Muscle of back (tissue), 11 donors: Measurements from ENCODE around the gene RHOBTB1. TPM values are rescaled to one million over a fixed set of nuclear protein-coding genes. Genes with fewer than 3 reads are reported as not detected.
"Not testable (repeated sequence)": the region's sequence is repeated elsewhere in the genome, so short reads cannot be mapped to it uniquely, and the experiment has no call there.

ENCODE experiments used
- DNase-seq, 3 donors: peaks; one replicate each; pipeline versions ENCODE4 v3.0.0 to v3.0.0-alpha.2; 2013
- polyA plus RNA-seq, 10 donors: library from polyadenylated mRNA; unstranded; fragments of 120-200 nt; gene quantifications; one replicate each; pipeline ENCODE4 v1.2.1, GENCODE V29; 2013; ENCODE audit not compliant: insufficient read length in 10 of 10

The RHOBTB1 gene
- polyA plus RNA-seq, 10 donors, result 19.1 to 32.9 (median 24.5) TPM

GRCh38 chr10:60868946-60869345 is 75.0 kb downstream of the RHOBTB1 start:
- DNase-seq, result no peak

GRCh38 chr10:60865198-60865783 is 78.7 kb downstream of the RHOBTB1 start:
- DNase-seq, result no peak

GRCh38 chr10:60863796-60864195 is 80.2 kb downstream of the RHOBTB1 start:
- DNase-seq, result no peak

GRCh38 chr10:60862517-60862916 is 81.5 kb downstream of the RHOBTB1 start:
- DNase-seq, result no peak

- no peak for DNase-seq
Measured at GRCh38 chr10:60856405-60856804, 87.6 kb downstream of the RHOBTB1 start.

- DNase-seq, result no peak
Measured at GRCh38 chr10:60853637-60854036, 90.3 kb downstream of the RHOBTB1 start.

GRCh38 chr10:60853107-60853506 is 90.9 kb downstream of the RHOBTB1 start:
- DNase-seq, result no peak

GRCh38 chr10:60849740-60850139 is 94.2 kb downstream of the RHOBTB1 start:
- DNase-seq, result no peak

DNA sequence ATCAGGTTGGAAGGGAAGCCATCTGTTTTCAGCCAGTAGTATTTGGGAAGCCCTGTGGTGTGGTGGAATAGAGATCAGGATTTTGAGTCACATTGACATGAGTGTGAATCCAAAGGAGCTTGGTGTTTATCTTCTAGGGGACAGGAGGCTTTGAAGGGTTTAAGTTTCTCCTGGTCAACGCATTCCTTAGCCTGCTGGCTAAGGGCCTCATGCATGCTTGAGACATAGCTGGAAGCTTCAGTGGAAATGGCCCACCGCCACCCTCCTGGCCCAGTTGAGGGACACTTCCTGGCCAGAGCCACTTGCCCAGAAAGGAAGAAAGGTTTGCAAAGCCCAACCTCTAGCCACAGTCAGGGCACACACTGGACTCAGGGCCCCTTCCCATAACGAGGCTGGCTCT is 94.8 kb downstream of the RHOBTB1 start:
- DNase-seq, result no peak

DNA sequence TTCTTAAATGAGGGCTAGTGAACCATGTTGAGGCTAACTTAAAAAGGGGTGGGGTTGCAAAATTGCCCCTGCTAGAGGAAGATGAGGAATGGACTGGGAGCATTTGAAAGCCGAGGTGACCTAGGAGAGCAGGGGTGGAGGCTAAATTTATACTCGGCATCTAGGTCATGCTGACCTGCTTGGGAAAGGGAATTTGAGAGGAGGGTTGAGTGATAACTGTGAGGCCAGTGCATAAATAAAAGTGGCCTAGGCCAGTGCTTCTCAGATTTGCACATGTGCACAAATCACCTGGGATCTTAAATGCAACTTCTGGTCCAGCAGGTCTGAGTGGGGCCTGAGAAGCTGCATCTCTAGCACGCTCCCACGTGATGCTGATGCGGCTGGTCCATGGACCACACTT is 95.3 kb downstream of the RHOBTB1 start:
- no peak for DNase-seq

- peak; percentile 69 to 85 (median 80) for DNase-seq
Measured at GRCh38 chr10:60848126-60848525, 95.9 kb downstream of the RHOBTB1 start.

DNA sequence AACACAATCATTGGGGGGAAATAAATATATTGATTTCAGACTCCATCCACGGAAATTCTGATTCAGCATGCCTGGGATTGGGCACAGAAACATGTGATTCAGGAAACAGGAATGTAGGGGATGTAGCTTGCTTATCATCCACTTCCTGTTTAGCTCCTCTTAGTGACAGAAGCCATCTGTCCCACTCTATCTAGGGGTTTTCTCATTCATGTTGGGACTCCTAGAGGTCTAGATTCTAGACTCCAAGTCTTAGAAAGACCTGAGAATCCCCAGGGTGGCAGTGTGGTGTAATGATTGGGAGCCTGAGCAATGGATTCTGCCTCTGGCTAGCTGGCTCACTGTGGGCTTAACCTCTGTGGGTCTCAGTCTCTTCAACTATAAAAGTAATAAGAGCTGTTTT is 97.8 kb downstream of the RHOBTB1 start:
- no peak for DNase-seq

DNA sequence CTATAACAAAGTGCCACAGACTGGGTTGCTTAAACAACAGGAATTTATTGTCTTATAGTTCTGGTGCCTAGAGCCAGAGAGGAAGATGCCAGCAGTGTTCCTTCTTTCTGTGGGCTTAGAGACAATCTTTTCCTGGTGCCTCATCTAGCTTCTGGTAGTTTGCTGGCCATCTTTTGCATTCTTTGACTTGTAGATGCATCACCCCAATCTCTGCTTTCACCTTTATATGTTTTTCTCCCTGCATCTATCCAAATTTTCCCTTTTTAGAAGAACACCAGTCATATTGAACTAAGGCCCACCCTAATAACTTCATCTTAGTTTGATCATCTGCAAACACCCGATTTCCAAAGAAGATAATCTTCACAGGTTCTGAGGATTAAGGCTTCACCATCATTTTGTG is 98.9 kb downstream of the RHOBTB1 start:
- DNase-seq, result no peak

DNA sequence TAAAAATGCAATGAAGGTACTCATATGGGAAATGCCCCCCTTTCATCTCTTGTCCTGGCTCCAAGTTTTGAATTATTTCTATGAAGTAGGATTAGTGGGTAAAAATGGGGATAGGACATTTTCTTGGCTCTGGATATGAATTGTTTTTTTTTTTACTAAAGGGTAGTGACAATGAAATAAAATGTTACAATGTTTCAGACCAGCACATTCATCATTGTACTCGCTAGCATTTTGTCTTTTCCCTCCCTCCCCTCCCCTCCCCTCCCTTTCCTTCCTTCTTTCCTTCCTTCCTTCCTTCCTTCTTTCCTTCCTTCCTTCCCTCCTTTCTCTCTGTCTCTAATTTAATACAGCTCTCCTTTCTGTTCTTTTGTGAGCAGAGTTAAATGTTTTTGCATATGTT is 101.3 kb downstream of the RHOBTB1 start:
- no peak for DNase-seq

DNA sequence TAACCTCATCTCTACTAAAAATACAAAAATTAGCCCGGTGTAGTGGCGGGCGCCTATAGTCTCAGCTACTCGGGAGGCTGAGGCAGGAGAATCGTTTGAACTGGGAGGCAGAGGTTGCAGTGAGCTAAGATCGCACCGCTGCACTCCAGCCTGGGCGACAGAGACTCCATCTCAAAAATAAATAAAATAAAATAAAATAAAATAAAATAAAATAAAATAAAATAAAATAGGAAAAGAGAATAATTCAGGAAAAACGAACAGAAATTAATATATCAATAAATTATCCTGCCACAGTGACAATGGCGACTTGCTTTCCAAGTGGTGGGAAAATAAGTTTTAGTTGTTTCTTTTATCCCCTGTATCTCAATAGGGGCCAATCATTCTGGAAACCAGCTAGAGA is 102.8 kb downstream of the RHOBTB1 start:
- not testable (repeated sequence) for DNase-seq

- DNase-seq, result no peak
Measured at GRCh38 chr10:60835049-60835448, 108.9 kb downstream of the RHOBTB1 start.

GRCh38 chr10:60834401-60834800 is 109.6 kb downstream of the RHOBTB1 start:
- peak in 2 of 3 donors; percentile 58 to 75 for DNase-seq

DNA sequence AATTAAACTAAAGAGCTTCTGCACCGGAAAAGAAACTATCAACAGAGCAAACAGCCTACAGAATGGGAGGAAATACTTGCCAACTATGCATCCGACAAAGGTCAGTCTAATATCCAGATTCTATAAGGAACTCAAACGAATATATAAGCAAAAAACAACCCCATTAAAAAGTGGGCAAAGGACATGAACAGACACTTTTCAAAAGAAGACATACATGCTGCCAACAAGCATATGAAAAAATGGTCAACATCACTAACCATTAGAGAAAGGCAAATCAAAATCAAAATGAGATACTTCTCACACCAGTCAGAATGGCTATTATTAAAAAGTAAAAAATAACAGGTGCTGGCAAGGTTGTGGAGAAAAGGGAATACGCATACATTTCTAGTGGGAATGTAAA is 111.8 kb downstream of the RHOBTB1 start:
- not testable (repeated sequence) for DNase-seq

- no peak for DNase-seq
Measured at GRCh38 chr10:60828489-60828852, 115.5 kb downstream of the RHOBTB1 start.

GRCh38 chr10:60827791-60828488 is 116.0 kb downstream of the RHOBTB1 start:
- DNase-seq, result peak in 1 of 3 donors; percentile 79

GRCh38 chr10:60825520-60825919 is 118.5 kb downstream of the RHOBTB1 start:
- DNase-seq, result no peak

DNA sequence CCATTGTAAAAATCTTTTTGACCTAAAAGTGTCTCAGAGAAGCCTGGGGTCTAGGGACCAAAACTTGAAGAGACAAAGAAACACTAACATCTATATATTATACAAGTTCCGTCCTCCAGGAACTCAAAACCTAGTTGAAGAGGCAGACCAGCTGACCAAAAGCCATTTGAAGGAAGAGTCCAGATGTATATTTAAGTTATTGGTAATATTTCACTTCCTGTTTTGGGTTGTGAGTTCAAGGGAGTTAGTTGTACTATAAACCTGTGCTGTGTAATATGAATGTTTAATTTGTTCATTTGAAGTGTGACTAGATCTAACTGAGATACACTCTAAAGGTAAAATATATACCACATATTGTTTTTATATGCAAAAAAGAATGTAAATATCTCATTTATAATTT is 120.7 kb downstream of the RHOBTB1 start:
- DNase-seq, result no peak

- no peak for DNase-seq
Measured at GRCh38 chr10:60822809-60823208, 121.2 kb downstream of the RHOBTB1 start.

GRCh38 chr10:60821656-60822055 is 122.3 kb downstream of the RHOBTB1 start:
- no peak for DNase-seq
